GM20431 (cell line): ENCODE results near the gene ATP12A.

ENCODE experiments used
- in situ Hi-C: fragments of 300-500 bp; cut with MseI, MboI; formaldehyde crosslinking; loops from one replicate; pipeline ENCODE4 v1.15.0; 2020; ENCODE audit warnings: low sequenced_read_pairs; ENCODE audit not compliant: unreplicated experiment

ATP12A gene

DNA sequence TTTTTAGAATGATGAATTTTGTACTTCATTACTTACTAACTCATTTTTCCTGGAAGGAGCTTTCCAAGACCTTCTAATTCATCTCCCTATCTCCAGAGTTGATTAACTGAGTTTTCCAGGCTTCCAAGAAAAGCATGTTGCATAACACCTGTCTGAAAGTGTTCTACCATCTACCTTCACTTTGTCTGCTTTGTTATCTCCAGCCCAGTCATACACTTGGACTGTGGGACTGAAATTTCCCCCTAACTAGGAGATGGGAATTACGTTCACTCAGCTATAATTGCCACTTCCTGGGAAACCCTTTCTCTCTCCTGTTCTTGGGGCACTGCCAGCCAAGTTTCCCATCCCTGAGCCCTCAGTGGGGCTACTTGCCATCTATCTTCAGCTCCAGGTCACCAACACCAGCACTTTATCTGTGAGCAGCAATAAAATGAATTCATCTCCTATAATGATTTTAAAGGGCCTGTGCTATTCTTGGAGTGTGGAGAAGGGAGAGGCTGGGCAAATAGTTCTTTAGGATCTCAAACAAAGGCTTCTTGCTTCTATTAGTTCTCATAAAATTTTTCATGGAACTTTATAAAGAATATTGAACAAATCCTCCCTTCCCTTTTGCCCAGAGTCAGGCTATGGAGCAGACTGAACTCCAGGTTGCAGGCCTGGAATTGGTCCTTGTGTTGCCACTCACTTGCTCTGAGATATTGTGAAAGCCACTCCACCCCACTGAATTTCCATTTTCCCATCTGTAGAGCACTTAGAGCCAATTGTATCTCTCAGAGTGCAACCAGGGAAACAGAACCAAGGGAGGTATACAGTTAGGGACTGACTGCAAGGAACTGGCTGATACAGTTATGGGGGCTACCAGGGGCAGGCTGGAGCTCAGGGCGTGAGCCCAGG lies 17.8 kb upstream of the ATP12A start:
- in situ Hi-C loops, result no loop called here

DNA sequence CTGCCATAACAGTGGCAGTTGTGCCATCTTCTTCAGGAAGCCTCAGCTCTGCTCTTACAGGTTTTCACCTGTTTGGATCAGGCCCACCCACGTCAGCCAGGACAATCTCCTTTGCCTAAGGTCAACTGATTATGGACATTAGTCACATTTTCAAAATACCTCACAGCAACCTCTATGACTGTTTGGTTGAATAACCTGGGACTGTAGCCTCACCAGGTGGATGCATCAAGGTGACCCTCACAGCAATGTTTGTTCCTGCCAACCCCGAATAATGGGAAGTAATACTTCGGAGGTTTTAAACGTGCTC lies 17.2 kb upstream of the ATP12A start:
- in situ Hi-C loops, result no loop called here

DNA sequence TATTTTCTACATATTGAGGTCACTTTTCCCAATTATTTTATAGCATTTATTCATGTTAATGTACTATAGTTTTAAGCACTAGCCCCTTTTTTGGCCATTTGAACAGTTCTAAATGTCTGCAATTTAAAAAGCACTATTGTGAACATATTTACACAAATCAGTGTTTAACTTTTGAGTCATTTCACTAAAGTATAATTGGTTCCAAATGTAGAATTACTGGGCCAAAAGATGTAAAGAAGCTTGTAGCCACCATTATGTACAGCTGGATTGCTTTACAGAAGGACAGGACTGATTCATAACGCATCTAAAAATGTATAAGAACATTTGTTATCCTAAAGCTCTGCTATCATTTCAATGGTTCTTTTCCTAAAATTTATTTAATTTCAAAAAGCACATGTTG lies 16.6 kb upstream of the ATP12A start:
- in situ Hi-C loops, result no loop called here

- in situ Hi-C loops, result no loop called here
Measured at GRCh38 chr13:24664726-24665409, 15.3 kb upstream of the ATP12A start.

GRCh38 chr13:24668511-24668910 lies 11.7 kb upstream of the ATP12A start:
- in situ Hi-C loops, result no loop called here

DNA sequence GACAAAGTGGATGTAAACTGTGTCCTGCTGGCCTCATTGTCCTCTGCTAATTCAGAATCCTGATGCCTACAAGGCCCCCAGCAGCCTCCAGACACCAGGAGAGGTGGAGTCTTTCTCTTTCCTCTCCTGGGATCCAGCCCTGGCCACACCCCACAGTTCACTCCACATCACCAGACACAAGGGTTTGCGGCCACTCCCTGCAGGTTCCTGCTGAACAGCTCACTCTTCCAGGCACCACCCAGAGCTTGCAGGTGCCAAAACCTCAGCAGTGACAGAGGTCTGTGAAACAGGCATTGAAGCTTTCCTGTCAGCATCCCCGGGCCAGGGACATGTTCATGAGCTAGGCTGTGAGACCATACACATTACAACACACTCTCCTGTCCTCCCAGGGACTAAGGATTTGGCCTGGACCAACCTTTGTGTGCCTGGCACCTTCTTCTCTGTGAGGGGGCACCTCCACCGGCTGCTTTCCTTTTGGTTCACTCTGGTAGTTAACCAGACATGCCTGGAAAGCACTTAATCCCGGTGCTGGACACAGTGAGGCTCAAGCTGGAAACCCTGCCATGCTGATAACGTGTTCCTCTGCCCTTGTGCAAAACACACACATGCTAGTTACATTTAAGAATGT lies 11.1 kb upstream of the ATP12A start:
- in situ Hi-C loops, result no loop called here

GRCh38 chr13:24670174-24670573 lies 10.0 kb upstream of the ATP12A start:
- in situ Hi-C loops, result no loop called here

DNA sequence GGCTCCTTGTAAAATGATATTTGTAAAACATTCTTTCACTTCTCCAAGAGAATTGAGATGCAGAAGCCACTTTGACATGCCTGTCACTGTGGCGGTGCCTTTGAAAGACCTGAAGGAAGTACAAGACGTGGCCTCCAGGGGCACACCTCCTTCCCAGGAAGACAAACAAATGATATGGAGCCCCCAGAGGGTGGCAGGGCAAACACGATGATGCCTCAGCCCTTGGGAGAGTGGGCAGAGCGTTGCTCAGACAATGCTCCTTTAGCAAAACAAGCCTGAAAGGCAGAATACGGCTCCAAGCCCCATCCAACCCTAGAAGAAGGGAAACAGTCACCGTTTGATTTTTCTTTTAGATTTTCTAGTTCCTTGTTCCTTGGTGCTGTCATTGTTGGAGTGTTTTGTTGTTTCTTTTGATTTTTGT lies 9.2 kb upstream of the ATP12A start:
- in situ Hi-C loops, result no loop called here

DNA sequence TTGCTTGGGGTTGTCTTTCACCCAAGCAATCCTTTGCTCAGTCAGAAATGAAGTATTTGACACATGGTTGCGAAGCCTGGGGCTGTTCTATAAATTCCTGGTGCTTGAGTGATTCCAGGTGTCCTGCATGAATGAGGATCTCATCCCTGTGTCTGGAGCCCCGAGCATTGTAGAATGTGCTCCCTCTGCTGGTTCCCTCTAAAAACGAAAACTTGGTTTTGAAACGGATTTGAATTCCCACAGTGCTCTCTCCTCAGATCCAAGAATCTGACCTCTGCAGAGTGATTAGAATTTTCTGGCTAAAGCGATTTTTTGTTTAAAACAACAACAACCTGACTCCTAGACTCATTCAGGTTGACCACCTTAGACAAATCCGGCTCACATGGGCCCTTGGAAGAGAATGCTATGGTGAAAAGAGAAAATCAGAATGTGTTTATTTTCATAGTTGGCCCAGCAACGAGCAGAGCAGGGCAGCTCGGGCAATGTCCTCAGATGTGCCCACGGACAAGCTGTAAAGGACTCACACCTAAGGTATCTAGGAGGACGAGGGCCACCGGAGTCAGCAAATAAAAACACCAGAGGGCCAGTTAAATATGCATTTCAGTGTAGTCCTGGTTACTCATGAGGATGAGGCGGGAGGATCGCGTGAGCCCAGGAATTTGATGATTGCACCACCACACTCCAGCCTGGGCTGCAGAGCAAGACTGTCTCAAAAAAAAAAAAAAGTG lies 8.7 kb upstream of the ATP12A start:
- in situ Hi-C loops, result no loop called here

DNA sequence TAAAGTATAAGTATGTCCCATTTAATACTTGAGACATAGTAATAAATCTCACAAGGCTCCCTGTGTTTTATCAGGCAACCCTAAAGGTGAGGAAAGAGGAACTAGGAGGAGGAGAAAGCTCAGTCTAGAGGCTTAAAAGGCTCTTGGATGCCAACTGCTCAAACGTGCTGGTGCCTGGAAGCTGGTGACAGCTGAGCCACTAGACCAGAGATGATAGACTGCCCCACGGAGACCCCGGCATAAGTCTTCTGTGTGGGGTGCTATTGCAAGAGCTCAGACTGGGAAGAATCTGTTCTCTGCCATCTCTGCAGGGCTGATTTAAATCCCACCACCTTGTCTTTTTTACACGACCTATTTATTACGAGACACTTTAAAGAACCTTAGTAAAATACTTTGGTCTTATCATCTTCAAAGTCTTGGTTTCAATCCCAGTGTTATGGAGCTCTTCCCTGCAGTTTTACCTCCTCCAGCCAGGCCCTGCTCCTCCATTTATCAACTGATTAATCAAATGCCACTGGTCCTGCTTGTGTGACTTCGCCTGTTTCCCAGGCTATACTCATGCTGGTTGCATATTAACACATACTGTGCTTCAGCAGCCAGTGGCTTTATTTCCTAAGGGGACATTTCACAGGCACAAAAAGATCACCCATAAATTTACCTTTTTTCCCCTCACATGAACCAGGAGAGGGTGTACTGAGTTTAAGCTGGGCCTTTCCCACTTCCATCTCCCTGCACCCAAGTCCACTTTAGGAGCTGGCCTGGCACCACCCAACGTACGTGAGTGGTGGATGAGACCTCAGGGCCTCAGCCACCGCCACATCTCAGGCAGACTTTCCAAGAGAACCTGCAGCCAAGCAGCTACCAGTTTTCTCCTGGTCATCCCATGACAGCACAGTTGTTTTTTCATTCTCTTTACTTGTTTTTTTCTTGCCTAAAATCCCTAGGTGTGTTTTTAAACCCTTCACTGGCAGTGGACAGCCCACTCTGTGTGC lies 7.8 kb upstream of the ATP12A start:
- in situ Hi-C loops, result no loop called here

- in situ Hi-C loops, result loop anchor here (25.0 kb wide), 1 partner anchor 89 kb away; no protein-coding TSS in a partner anchor
Measured at GRCh38 chr13:24675806-24676570, 4.2 kb upstream of the ATP12A start.

- in situ Hi-C loops, result loop anchor here (25.0 kb wide), 1 partner anchor 91 kb away; no protein-coding TSS in a partner anchor
Measured at GRCh38 chr13:24678151-24678550, 2.1 kb upstream of the ATP12A start.

GRCh38 chr13:24679686-24680085 lies 522 bp upstream of the ATP12A start:
- in situ Hi-C loops, result loop anchor here (25.0 kb wide), 1 partner anchor 92 kb away; no protein-coding TSS in a partner anchor

GRCh38 chr13:24680921-24681604 lies 855 bp downstream of the ATP12A start:
- in situ Hi-C loops, result loop anchor here (25.0 kb wide), 1 partner anchor 94 kb away; no protein-coding TSS in a partner anchor

- in situ Hi-C loops, result loop anchor here (25.0 kb wide), 1 partner anchor 95 kb away; no protein-coding TSS in a partner anchor
Measured at GRCh38 chr13:24681930-24682329, 1.7 kb downstream of the ATP12A start.

DNA sequence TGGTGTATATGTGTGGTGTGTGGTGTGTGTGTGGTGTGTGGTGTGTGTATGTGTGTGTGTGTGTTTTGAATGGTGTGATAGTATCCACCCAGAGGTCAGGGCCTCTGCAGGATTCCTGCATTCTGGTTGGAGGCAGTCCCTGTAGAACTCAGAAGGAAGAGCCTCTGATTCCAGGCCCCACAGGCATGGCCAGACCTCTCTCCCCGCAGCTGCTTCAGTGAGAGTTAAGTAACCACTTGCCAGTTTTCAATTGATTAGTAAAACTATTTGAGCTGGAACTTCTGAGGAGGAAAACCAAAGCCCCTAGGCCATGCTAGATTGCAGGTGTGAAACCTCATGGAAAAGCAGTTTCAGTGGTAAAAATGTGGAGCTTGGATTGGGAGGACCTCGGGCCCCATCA lies 2.1 kb downstream of the ATP12A start:
- in situ Hi-C loops, result loop anchor here (25.0 kb wide), 1 partner anchor 95 kb away; no protein-coding TSS in a partner anchor

DNA sequence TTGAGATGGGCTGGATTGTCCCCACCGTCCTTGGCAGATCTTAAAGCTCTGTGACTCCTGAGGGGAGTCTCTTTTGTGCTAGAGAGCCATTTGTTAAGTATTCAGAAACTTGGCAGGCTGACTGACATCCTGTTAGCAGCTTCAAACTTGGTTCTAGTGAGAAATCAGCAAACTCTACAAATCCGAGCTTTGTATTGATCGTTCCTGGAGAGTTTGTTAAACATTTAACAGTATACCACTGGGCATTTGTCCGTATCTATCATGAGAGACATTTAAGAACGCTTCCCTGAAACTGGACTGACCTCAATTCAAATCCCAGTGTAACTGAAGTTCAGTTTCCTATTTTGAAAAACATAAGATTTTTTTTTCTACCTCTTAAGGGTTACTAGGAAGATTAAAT lies 3.1 kb downstream of the ATP12A start:
- in situ Hi-C loops, result loop anchor here (25.0 kb wide), 1 partner anchor 96 kb away; no protein-coding TSS in a partner anchor
